Measurements from ENCODE around the gene OPRM1. TPM values are rescaled to one million over a fixed set of nuclear protein-coding genes. Genes with fewer than 3 reads are reported as not detected.

Gene OPRM1
- total RNA-seq, 1 donor from 2014 or later, result not detected

DNA sequence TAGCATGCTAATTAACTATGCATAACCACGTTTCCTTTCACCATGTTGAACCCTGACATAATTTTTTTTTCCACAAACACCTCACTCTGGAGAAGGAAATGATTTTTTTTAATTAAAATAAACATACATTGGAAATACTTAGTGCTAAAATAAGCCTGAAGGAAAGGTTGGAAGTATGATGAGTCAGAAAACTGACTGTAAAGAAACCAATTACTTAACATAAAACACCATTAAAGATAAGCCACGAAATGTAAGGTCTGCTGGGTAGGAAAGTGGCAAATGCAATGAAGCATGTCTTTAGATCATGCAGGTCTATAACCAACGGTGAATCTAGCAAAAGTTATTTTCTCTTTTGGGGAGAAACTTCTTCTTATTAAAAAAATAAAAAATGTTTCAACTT is 47.5 kb downstream of the OPRM1 start:
- no peak for DNase-seq

DNA sequence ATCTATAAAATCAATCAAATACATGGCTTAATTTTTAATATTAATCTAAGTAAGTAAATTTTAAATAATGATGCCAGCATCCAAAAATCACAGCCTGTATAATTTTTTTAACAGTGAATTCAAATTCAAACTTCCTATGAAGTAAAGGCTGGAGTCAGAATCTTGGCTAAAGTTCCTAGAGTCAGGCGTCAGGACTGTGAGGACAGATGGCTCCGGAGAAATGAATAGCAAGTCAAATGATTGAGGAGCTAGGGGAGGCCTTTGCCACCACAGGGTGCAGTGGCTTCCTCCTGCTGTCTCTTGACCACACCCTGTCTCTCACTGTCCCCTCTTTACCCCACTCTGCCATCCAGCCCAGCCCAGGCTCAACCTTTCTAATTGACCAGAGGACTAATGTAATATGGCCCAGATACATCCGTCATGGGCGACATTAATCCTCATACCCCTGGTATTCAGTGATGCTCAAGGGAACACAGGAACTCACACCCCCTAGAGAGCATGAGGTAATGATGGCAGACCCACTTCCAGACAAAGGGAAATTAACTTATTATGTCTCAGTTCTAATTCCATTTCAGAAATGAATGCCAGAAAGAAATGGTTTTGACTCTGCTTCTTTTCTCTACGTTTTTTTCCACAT is 53.4 kb downstream of the OPRM1 start:
- DNase-seq, result no peak

DNA sequence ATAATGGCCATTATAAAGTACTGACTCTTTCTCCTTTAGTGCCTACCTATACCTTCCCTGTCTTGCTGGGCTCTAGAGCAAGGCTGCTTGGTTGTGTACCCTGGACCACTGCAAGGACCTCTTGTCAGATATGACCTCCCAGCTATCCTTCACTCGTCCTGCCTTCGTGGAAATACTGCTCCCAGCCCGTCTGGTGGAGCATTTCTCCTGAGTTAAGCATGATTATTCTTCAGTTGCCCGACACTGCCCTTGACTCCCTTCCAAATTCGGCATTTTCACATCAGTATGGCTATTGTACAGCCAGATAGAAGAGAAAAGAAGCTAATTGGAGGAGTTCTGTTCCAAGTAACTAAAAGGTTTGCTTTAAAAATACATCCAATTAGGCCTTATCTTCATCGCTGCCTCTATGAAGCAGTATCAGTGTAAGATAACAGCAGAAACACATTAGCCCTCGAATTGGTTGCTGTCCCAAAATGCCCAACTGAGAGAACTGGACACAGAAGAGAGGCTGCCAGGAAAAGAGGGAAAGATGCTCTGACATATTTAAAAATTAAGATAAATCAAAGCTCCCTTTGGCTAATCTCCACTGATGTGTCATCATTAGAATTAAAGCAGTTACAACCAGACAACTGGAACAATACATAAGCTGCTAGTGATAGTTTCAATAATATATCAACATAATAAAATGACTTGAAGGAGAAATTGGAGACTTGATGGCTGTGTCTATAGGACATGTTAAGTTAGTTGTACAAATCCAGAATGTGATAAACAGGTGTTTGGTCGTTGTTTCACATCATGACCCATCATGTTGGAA is 54.4 kb downstream of the OPRM1 start:
- DNase-seq, result no peak

DNA sequence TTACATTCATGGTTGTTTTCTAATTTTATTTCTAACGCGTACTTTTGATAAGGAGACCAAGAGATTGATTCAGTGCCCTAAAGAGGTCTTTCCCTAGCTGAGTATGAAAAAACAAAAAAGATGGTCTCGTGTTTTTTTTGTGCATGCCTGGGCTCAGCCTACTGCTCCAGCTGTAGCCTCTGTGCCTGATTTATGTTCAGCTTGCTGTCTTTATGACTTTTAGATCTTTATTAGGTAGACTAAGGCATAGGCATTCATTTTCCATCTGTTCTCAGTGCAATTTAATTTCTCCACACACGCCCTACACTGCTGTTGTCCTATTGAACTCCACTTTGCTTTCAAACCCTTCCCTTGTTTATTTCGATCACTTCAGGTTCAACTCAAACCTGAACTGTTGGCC is 56.5 kb downstream of the OPRM1 start:
- no peak for DNase-seq

DNA sequence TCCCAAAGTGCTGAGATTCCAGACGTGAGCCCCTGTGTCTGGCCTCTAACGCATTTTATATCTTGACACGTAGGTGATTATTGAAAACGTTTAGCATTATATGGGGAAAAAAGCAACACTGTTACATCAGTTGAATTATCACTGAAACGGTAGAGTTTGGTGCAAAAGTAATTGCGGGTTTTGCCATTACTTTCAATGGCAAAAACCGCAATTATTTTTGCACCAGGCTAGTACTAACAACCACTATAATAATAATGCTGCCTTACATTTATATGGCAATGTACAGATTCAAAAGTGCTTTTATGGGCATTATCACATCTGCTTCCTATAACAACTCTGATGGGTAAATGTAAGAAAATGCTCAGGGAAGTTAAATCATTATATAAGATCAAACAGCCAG is 57.3 kb downstream of the OPRM1 start:
- DNase-seq, result no peak

DNA sequence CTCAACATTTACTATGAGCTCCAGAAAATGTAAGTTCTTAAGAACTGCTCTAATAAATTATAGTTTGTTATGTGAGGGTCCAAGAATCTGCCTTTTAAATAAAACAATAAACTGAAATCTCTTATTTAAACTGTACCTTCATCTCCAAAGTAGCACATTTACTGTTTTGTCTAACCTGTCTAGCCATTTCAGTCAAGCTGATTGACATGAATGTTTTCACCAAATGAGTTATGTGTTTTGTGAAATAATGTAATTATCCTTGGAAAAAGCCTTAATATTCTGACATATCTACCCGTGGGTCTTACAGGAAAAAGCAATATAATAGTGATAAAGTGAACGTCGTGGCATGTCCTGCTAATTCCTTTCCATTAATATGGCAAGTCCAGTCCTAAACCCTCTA is 57.8 kb downstream of the OPRM1 start:
- DNase-seq, result no peak

DNA sequence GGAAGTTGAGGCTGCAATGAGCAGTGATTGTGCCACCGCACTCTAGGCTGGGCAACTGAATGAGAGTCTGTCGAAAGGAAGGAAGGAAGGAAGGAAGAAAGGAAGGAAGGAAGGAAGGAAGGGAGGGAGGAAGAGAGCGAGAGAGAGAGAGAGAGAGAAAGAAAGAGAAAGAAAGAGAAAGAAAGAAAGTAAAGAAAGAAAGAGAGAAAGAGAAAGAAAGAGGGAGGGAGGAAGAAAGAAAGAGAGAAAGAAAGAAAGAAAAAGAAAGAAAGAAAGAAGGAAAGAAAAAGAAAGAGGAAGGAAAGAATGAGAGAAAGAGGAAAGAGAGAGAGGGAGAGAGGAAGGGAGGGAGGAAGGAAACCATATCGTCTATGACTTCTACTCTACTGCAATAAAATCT is 60.2 kb downstream of the OPRM1 start:
- no peak for DNase-seq

DNA sequence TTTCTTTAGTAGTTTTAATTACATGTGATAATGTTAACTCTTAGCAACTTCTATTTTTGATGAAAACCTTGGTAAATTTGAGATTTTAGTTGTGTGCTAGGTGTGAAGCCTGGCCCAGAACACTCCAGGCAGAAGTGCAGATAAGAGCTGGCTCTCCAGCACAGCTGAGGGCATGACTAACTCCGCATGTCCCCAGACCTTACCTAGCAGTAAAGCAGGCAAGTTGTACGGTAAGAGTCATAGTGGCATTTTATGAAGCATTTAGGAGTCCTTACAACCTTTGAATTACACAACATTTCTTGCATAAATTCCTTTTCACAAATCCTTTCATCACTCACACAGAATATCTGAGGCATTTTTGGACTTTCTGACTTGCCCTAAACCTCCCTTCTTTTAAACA is 67.2 kb downstream of the OPRM1 start:
- DNase-seq, result no peak

DNA sequence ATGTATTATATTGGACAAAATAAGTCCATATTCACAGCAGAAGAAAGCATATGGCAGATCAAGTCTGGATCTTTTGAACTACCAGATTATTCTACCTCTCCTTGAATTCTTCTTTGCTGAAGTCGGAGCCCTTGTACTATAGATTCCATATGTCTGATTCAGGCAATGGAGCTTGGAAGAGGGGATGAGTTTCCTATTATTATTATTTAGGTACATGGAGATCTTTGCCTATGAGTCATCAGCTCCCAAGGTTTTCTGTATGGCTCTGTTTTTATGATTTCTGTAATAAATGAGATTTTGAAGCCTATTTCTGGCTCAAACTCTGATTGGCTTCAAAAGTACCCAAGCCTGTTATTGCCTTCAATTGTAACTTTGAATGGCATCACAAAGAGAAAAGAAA is 72.0 kb downstream of the OPRM1 start:
- no peak for DNase-seq

DNA sequence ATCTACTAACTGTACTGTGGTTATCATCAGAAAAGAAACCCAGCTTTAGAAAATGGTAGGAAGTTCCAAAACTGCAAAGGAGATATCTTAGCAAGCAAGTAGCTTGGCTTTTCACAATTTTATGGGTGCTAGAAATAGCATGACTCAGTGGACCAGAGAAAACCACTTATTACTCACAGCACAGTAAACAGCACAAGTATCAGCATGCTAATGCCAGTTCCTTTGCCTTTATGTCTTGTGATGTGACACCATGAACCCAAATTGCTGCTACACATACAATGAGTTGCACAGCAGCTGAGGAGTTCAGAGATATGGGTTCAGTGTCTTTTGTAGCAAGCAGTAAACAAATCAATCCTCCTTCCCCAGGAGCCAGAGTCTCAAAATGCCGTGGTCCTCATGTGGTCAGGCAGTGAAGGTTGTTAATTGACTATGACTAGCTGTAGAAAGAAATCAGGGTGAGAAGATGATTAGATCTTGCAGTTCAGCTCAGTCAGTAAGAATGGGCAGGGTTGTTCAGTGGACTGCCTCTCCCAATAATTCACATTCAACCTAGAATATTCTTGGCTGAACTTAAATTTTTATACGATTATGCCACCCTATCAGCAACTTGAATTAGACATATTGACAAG is 73.3 kb downstream of the OPRM1 start:
- DNase-seq, result no peak

DNA sequence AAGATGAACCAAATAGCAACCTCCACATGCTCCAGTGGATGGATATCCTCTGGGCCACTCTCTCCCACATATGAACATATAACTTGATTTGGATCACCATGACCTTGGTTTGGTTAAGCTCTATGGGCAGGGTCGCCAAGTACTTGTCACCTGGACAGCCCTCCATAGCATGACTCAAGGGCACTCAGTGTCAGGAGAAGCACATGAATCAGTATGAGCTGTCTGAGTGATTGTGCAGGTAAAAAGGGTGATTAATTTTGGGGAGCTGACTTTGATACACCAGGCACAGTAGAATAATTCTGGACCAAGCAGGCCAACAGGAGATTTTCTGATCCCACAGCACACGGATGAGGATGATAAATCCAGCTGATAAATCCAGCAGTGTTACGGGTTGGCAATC is 74.4 kb downstream of the OPRM1 start:
- DNase-seq, result no peak

DNA sequence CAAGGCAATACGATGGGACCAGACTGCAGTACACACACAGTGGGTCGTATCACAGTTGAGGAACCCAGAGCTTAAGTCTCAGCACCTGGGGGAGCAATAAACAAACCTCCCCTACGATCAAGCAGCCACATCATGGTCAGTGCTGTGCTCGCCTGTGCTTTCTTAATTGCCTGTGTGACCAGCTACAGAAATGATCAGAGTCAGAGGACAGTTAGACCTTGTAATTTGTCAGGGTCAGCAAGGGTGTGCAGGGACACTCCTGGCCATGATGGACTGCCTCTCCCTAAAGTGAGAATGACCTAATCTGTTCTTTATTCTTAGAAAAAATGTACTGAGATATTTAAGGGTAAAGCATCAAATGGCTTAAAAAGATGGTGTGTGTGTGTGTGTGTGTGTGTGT is 78.4 kb downstream of the OPRM1 start:
- no peak for DNase-seq

DNA sequence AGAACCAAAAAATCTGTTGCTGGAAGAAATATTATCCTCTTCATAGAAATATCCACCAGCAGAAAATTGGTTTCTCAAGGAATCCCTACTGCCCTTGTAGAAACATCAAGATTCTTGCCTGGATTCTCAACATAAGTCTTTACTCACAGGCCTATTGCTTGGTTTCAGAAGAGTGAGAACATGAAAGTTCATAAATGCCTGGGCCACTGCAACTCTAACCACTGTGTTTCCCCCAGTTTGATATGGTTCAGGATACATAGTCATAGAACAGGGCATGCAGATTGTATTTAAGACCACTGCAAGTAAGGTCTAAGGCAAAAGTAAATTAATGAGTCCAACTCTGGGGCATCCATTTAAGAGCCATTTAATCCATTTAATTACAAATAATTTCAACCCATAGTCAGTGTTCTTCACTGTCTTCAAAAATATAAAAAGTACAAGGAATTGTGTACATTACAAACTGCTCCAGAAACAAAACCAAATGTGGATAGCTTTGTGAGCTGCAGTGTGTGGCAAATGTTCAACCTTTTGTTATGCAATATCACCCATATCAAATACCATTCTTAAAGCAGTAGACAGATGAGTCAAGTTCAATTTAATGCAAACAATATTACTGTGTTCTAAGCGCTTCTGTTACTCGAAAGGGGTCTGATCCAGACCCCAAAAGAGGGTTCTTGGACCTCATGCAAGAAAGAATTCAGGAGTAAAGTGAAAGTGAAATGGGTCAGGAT is 83.3 kb downstream of the OPRM1 start:
- no peak for DNase-seq

DNA sequence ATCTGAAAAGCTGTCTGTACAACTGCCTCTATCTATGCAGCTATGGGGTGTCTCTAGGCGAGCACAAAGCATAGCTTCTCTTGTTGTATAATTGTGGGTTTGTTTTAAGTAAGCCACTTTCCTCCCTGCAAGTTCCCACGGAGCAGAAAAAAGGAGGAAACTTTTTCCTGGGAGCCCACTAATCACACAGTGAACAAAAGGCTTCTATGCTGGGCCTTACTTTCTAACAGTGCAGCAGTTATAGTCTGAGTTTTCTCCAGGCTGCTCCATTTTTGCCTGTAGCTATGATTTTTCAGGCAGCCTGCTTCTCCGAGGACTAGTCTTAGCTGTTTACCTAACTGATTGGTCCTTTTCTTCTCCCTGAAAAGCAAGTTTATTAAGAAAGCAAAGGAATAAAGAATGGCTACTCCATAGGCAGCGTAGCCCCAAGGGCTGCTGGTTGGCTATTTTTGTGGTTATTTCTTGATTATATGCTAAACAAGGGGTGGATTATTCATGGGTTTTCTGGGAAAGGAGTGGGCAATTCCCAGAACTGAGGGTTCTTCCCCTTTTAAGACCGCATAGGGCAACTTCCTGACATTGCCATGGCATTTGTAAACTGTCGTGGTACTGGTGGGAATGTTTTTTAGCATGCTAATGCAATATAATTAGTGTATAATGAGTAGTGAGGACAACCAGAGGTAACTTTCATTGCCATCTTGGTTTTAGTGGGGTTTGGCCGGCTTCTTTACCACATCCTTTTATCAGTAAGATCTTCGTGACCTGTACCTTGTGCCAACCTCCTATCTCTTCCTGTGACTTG is 84.3 kb downstream of the OPRM1 start:
- peak; percentile 6 for DNase-seq

DNA sequence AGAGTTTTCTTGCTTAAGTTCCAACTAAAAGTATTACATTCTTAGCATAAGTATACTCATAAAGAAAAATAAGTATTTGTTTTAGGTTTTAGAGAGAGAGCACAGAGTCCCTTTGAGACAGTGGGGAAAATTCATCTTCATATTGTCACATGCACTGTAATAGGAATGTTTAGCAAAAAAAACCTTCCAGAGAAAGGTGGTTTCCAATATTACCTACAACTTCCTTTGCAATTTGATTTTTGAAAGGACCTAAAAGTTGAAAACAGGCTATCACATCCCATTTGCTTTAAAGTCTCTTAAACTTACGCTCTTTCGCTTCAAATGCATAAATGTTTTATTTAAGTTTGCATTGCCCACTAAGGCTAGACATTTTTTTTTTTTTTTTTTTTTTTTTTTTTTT is 86.4 kb downstream of the OPRM1 start:
- DNase-seq, result no peak

DNA sequence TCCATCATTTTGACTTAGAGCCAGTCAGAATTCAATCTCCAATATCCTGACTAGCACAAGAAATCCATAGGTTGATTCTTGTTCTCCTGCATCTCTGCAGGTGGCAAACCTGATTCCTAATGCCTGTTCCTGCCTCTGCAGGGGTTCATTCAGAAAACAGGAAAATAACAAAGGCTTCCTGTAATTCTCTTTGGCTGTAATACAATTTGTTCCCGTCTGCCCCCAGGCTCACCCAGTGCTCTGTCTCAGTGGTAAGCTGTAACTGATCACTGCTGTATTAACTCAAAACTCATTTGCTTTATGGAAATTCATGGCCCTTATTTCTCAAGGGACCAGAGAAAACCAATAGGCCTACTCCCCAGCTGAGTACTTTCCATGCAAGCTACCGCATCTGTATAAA is 88.6 kb downstream of the OPRM1 start:
- no peak for DNase-seq

DNA sequence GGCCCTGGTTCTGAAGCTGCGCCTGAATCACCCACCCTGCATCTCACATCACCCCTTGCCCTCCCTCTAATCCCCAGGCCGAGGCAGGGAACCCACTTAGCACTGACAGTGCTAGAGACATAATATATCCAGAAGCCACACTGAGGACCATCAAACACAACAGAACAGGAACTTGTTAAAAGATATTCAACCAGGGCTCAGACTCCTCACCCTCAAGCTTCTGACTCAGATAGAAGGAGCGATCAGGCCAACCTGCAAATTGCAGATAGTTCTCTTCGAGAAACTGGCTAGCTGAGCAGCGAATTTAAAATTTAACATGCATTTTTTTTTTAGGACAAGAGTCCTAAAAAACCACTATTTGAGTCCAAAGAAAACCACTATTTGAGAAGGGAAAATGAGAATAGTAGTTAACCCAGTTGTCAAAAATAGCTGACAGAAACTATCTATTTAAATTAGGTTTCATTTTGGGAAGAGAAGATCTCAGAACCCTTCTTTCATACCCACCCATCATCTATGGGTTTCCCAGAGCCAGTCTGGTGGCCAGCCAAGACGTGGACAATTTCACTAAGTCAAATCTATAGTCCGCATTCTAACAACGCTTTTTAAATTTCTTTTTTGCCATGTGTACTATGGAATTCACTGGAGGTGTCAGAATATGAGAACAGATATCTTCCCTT is 95.6 kb downstream of the OPRM1 start:
- DNase-seq, result no peak

DNA sequence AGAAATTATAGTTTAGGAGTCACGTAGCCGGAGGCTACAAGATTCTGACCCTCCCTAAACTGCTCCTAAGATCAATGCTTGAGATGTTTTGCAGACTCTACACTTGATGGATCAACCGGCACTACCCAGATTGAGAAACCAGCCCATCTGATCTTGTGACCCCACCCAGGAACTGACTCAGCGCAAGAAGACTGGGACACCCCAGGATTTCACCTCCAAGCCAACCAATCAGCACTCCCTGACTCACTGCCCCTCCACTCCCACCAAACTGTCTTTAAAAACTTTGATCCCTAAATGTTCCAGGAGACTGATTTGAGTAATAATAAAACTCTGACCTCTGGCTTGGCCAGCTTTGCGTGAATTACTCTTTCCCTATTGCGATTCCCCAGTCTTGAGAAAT is 99.8 kb downstream of the OPRM1 start:
- DNase-seq, result no peak

DNA sequence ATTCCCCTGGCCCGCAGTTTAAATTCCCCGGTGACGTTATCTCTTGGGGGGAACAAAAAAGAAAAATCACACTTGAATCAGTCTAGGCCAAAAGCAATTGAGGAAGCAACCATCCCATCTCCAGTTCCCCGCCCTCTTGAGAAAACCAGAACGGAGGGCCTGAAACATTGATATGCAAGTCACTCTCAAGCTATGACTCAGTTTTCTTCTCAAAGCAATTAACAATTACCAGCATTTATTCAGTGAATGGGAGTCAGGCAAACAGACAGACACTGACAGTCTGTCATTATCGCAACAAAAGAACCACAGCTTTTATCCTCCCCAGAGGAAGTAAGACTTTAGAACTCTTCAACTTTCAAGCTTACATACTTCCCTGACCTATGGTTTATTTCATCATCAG is 100.9 kb downstream of the OPRM1 start:
- DNase-seq, result no peak

DNA sequence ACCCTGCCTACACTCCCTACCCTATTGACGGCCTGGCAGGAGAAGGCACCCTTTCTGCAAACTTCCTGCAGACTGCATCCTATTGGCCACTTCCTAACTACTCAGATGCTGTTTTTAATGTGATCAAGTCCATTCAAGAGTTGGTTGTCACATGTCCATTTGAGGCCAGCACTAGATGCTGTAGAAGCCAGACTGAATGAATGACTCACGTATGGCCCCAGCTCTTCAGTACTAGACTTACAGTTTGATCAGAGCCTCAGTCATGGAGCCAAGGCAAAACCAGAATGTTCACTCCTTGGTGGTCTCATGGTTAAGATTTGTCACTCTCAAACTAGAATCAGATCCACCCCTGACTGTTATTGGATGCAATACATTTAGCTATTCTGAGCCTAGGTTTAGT is 101.7 kb downstream of the OPRM1 start:
- no peak for DNase-seq

DNA sequence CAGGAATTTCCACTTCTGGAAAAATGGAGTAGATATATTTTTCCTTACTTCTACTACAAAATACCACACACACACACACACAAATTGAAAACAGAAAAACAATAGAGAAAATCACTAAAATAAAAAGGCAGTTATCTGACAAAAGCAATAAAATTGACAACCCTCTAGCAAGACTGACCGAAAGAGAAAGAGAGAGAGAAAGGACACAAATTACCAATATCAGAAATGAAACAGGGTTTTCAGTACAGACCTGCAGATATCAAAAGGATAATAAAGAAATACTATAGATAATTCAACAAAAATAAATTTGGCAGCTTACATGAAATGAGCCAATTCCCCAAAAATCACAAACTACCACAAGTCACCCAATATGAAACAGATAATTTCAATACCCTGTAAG is 104.7 kb downstream of the OPRM1 start:
- DNase-seq, result no peak

Data from skin of body (tissue), 2 donors.